ENCODE results near the gene TRPV6. TPM values are rescaled to one million over a fixed set of nuclear protein-coding genes. Genes with fewer than 3 reads are reported as not detected.

The TRPV6 gene
- polyA plus RNA-seq, 1 donor (not counting 4 experiments of a cell fraction or from before 2014, with no cell fraction given), result 1.5 TPM

- H3K9me1 ChIP-seq (ENCODE audit: control insufficient read depth, extremely low read depth, insufficient read depth, low read length), result no peaks in the 10 kb centered on the region
- H4K20me1 ChIP-seq (ENCODE audit: control insufficient read depth, extremely low read depth, insufficient read depth, low read length), result no peaks in the 10 kb centered on the region
- no peak overlapping the region for H3K27ac ChIP-seq (ENCODE audit: control insufficient read depth, insufficient read depth, low read length)
- dilution Hi-C loops (cut with MboI; ENCODE audit: extremely low pct_ligation_motif_present, low sequenced_read_pairs), result no loop called here
- H2AFZ ChIP-seq (ENCODE audit: control insufficient read depth, low read length), result no peak overlapping the region
- no peaks in the 10 kb centered on the region for H3K4me1 ChIP-seq (ENCODE audit: control insufficient read depth, extremely low read depth, insufficient read depth, low read length)
- FAIRE-seq, result no peak
- H3K4me3 ChIP-seq (ENCODE audit: control insufficient read depth in 2 of 3, extremely low read depth in 1 of 3, insufficient read depth in 2 of 3, low read depth in 1 of 3, low read length in 3 of 3), result no peak overlapping the region
- DNase-seq (ENCODE audit: low read depth, low spot score), result no peak
- H3K4me2 ChIP-seq (ENCODE audit: control insufficient read depth, extremely low read depth, insufficient read depth, low read depth, low read length), result no peak overlapping the region
- no peaks in the 10 kb centered on the region for H3K9me3 ChIP-seq (ENCODE audit: control insufficient read depth, low read depth, low read length)
- no peak overlapping the region for H3K9ac ChIP-seq (ENCODE audit: control insufficient read depth, extremely low read depth, insufficient read depth, low read length)
- no peaks in the 10 kb centered on the region for H3K79me2 ChIP-seq (ENCODE audit: control insufficient read depth, insufficient read depth, low read length)
- TF ChIP-seq EZH2 (IDR thresholded peaks at IDR 0.05; ENCODE audit: low read length) (no peak), CTCF (optimal IDR thresholded peaks at IDR 0.05 in 1 of 3, IDR thresholded peaks at IDR 0.05 in 1 of 3, conservative IDR thresholded peaks at IDR 0.05 in 1 of 3; ENCODE audit: extremely low read depth in 1 of 3, insufficient read depth in 2 of 3, low read length in 3 of 3) (no peak)
- no peaks in the 10 kb centered on the region for H3K27me3 ChIP-seq (ENCODE audit: control insufficient read depth, extremely low read depth, insufficient read depth, low read length)
- H3K36me3 ChIP-seq (ENCODE audit: control insufficient read depth in 2 of 2, extremely low read depth in 1 of 2, insufficient read depth in 2 of 2, low read length in 2 of 2), result no peaks in the 10 kb centered on the region
These were observed 19.8 kb downstream of the TRPV6 start for GRCh38 chr7:142865766-142866165.

GRCh38 chr7:142864980-142865747, 20.4 kb downstream of the TRPV6 start:
- Histone ChIP-seq H3K9ac (ENCODE audit: control insufficient read depth, extremely low read depth, insufficient read depth, low read length) (no peak overlapping the region), H3K9me1 (ENCODE audit: control insufficient read depth, extremely low read depth, insufficient read depth, low read length) (no peaks in the 10 kb centered on the region), H3K36me3 (ENCODE audit: control insufficient read depth in 2 of 2, extremely low read depth in 1 of 2, insufficient read depth in 2 of 2, low read length in 2 of 2) (no peaks in the 10 kb centered on the region), H3K9me3 (ENCODE audit: control insufficient read depth, low read depth, low read length) (no peaks in the 10 kb centered on the region), H2AFZ (ENCODE audit: control insufficient read depth, low read length) (no peak overlapping the region), H3K4me2 (ENCODE audit: control insufficient read depth, extremely low read depth, insufficient read depth, low read depth, low read length) (no peak overlapping the region), H3K4me1 (ENCODE audit: control insufficient read depth, extremely low read depth, insufficient read depth, low read length) (no peaks in the 10 kb centered on the region), H3K27me3 (ENCODE audit: control insufficient read depth, extremely low read depth, insufficient read depth, low read length) (no peaks in the 10 kb centered on the region), H3K27ac (ENCODE audit: control insufficient read depth, insufficient read depth, low read length) (no peak overlapping the region), H3K4me3 (ENCODE audit: control insufficient read depth in 2 of 3, extremely low read depth in 1 of 3, insufficient read depth in 2 of 3, low read depth in 1 of 3, low read length in 3 of 3) (no peak overlapping the region), H4K20me1 (ENCODE audit: control insufficient read depth, extremely low read depth, insufficient read depth, low read length) (no peaks in the 10 kb centered on the region), H3K79me2 (ENCODE audit: control insufficient read depth, insufficient read depth, low read length) (no peaks in the 10 kb centered on the region)
- DNase-seq (ENCODE audit: low read depth, low spot score), result no peak
- no peak for TF ChIP-seq EZH2 (IDR thresholded peaks at IDR 0.05; ENCODE audit: low read length)
- TF ChIP-seq CTCF (optimal IDR thresholded peaks at IDR 0.05 in 1 of 3, IDR thresholded peaks at IDR 0.05 in 1 of 3, conservative IDR thresholded peaks at IDR 0.05 in 1 of 3; ENCODE audit: extremely low read depth in 1 of 3, insufficient read depth in 2 of 3, low read length in 3 of 3), result no peak
- no peak for FAIRE-seq
- dilution Hi-C loops (cut with MboI; ENCODE audit: extremely low pct_ligation_motif_present, low sequenced_read_pairs), result no loop called here
